ENCODE results near the gene DAAM2. TPM values are rescaled to one million over a fixed set of nuclear protein-coding genes. Genes with fewer than 3 reads are reported as not detected.

The DAAM2 gene
- total and polyA plus RNA-seq, 2 of the 8 experiments (the other 6 are each of a cell fraction or from before 2014, with no cell fraction given), result 1.5 to 2.9 TPM

DNA sequence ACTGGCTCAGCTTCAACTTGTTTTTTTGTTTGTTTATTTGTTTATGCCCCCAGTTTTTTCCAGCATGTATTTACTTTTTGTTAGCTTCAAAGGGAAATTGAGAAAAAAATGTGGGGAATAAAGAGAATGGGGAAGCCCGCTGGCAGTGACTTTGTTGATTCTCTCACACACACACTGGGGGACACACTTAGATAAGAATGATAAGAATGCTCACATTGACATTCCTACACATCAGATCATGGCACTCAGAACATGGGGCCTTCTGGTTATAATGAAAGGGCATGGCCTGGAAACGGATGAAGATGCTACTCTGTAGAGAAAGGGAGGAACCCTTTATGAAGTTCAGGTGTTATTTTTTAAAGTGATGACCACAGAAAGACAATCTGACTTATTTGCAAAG is 15.6 kb upstream of the DAAM2 start:
- Histone ChIP-seq H3K79me2 (ENCODE audit: control insufficient read depth in 1 of 2, insufficient read depth in 2 of 2, low read length in 2 of 2) (no peaks in the 10 kb centered on the region), H3K4me3 (ENCODE audit: extremely low read depth in 1 of 4, insufficient read depth in 2 of 4, low read depth in 3 of 4, low read length in 4 of 4) (no peak overlapping the region), H3K27ac (ENCODE audit: low read depth, low read length) (no peak overlapping the region), H2BK15ac (ENCODE audit: low read length) (no peak overlapping the region), H3K23me2 (ENCODE audit: low read depth, low read length) (no peaks in the 10 kb centered on the region), H2BK12ac (ENCODE audit: low read depth, low read length) (no peak overlapping the region), H2BK5ac (ENCODE audit: low read depth, low read length) (no peak overlapping the region), H3K79me1 (ENCODE audit: low read depth, low read length) (no peaks in the 10 kb centered on the region), H4K91ac (replicated peaks; ENCODE audit: insufficient read length, low read length) (no peak overlapping the region), H3K18ac (ENCODE audit: extremely low read depth, low read length) (no peak overlapping the region), H3K14ac (ENCODE audit: insufficient read length) (no peak overlapping the region), H2BK120ac (replicated peaks; ENCODE audit: low read depth, low read length) (no peak overlapping the region), H4K8ac (ENCODE audit: extremely low read depth, insufficient read depth, low read length) (no peak overlapping the region), H2AFZ (ENCODE audit: low read length) (no peak overlapping the region), H3K4ac (replicated peaks; ENCODE audit: insufficient read length, low read depth, low read length) (no peak overlapping the region), H3K27me3 (replicated peaks in 1 of 4; ENCODE audit: control insufficient read depth in 3 of 4, extremely low read depth in 1 of 4, insufficient read depth in 3 of 4, low read length in 3 of 4) (no peaks in the 10 kb centered on the region; a peak in 1 of 7 replicates), H3K4me1 (replicated peaks in 1 of 4; ENCODE audit: control insufficient read depth in 3 of 4, insufficient read depth in 4 of 4, low read length in 3 of 4) (peaks cover 0 to 7% (median 3%) of the 10 kb centered on the region in 4 experiments; a peak in 3 of 7 replicates), H3K4me2 (ENCODE audit: insufficient read depth in 1 of 2, low read depth in 2 of 2, low read length in 2 of 2) (peak overlapping the region in 1 of 2 experiments; percentile 2; a peak in 1 of 4 replicates), H3K9ac (replicated peaks in 1 of 4; ENCODE audit: extremely low read depth in 1 of 4, low read depth in 3 of 4, low read length in 3 of 4) (no peak overlapping the region), H2AK5ac (ENCODE audit: low read depth, low read length) (no peak overlapping the region), H3K56ac (replicated peaks; ENCODE audit: insufficient read length, low read depth, low read length) (no peak overlapping the region), H4K5ac (ENCODE audit: insufficient read length, low read depth, low read length) (no peak overlapping the region), H2BK20ac (ENCODE audit: low read length) (no peak overlapping the region), H3K9me3 (ENCODE audit: insufficient read depth in 2 of 2, low read depth in 1 of 2, low read length in 1 of 2) (no peaks in the 10 kb centered on the region), H4K20me1 (replicated peaks in 1 of 2; ENCODE audit: control insufficient read depth in 1 of 2, insufficient read depth in 2 of 2, low read length in 2 of 2) (no peaks in the 10 kb centered on the region), H3K36me3 (ENCODE audit: control insufficient read depth in 2 of 4, insufficient read depth in 4 of 4, low read length in 3 of 4) (no peaks in the 10 kb centered on the region), H3K23ac (ENCODE audit: insufficient read length) (no peak overlapping the region)
- POLR2A ChIA-PET (ENCODE audit: partially characterized antibody), result interaction anchor here (1.4 kb wide), 1 partner anchor 15 kb away, joined by 3 read pairs; the partner anchor contains the start of gene DAAM2
- CTCF ChIA-PET (ENCODE audit: partially characterized antibody), result interaction anchor here (0.9 to 3.1 kb wide), 3 partner anchors 18 to 414 kb away, joined by 3 to 10 read pairs (median 4); no protein-coding TSS in a partner anchor
- WGBS, 2 experiments (ENCODE audit: extremely low coverage in 1 of 2, insufficient coverage in 1 of 2, insufficient read length in 1 of 2, insufficient replicate concordance in 2 of 2, low coverage in 1 of 2, low lambda C conversion rate in 2 of 2, missing lambda C conversion rate in 1 of 2), result 81% methylated on average over 2 of the region's 2 CpGs; no CpG with 5 or more reads in 1 of the 2 experiments
- DNase-seq (ENCODE audit: low read depth in 1 of 2, low spot score in 2 of 2) (no peak), FAIRE-seq (no peak)
- no peak for TF ChIP-seq CHD2 (IDR thresholded peaks at IDR 0.05; ENCODE audit: low read length)
